Mesenchymal stem cell (in vitro differentiated cells and primary cell): Measurements from ENCODE around the gene CT45A5.
"Not testable (repeated sequence)": the region's sequence is repeated elsewhere in the genome, so short reads cannot be mapped to it uniquely, and the experiment has no call there.

Experiments
- DNase-seq: peaks from one replicate; pipeline ENCODE4 v3.0.0-alpha.2; 2013
- H2AFZ ChIP-seq: one replicate; pipeline ENCODE4 v1.6.1; 2013; ENCODE audit warnings: low read depth, mild to moderate bottlenecking, control low read depth, inconsistent platforms, low read length, moderate library complexity
- H2AK5ac ChIP-seq: 2 replicates; pipeline ENCODE4 v1.6.1; 2013; ENCODE audit warnings: low read length, moderate library complexity, mild to moderate bottlenecking, inconsistent platforms; ENCODE audit not compliant: severe bottlenecking
- H2BK120ac ChIP-seq: one replicate; pipeline ENCODE4 v1.6.1; 2013; ENCODE audit warnings: low read depth, mild to moderate bottlenecking, inconsistent platforms, low read length, moderate library complexity
- H2BK12ac ChIP-seq, 2 experiments: one replicate each; pipeline ENCODE4 v1.6.1; 2013; ENCODE audit warnings: inconsistent platforms in 2 of 2, low read length in 2 of 2, mild to moderate bottlenecking in 2 of 2, moderate library complexity in 2 of 2, control low read depth in 1 of 2
- H2BK15ac ChIP-seq: one replicate; pipeline ENCODE4 v1.6.1; 2013; ENCODE audit warnings: mild to moderate bottlenecking, low read depth, inconsistent platforms; ENCODE audit not compliant: poor library complexity, severe bottlenecking
- H2BK5ac ChIP-seq: 2 replicates; pipeline ENCODE4 v1.6.1; 2013; ENCODE audit warnings: low read depth, mild to moderate bottlenecking, low read length, control low read depth, inconsistent platforms; ENCODE audit not compliant: poor library complexity, severe bottlenecking
- H3K14ac ChIP-seq, 2 experiments: one replicate each; pipeline ENCODE4 v1.6.1; 2013; ENCODE audit warnings: inconsistent platforms in 2 of 2, low read length in 2 of 2, control low read depth in 1 of 2, mild to moderate bottlenecking in 1 of 2, moderate library complexity in 1 of 2
- H3K18ac ChIP-seq, 2 experiments: one replicate each; pipeline ENCODE4 v1.6.1; 2013; ENCODE audit warnings: inconsistent platforms in 2 of 2, low read length in 2 of 2, control low read depth in 1 of 2, low read depth in 1 of 2, mild to moderate bottlenecking in 1 of 2
- H3K23ac ChIP-seq, 2 experiments: one replicate each; pipeline ENCODE4 v1.6.1; 2013; ENCODE audit warnings: inconsistent platforms in 2 of 2, low read length in 2 of 2, mild to moderate bottlenecking in 2 of 2, moderate library complexity in 2 of 2, control low read depth in 1 of 2
- H3K27ac ChIP-seq: 2 replicates; pipeline ENCODE4 v1.5.1; 2013; ENCODE audit warnings: mild to moderate bottlenecking, moderate library complexity, low read length, control low read depth, inconsistent platforms; ENCODE audit not compliant: poor library complexity, severe bottlenecking
- H3K27me3 ChIP-seq, 2 experiments: 2 replicates each; pipeline versions ENCODE4 v1.6.1 to v1.7.0; 2013; ENCODE audit warnings: low read length in 2 of 2, mild to moderate bottlenecking in 2 of 2, moderate library complexity in 2 of 2, control low read depth in 1 of 2, inconsistent platforms in 1 of 2; ENCODE audit not compliant: control insufficient read depth in 1 of 2, insufficient read depth in 1 of 2
- H3K36me3 ChIP-seq, 2 experiments: 2 replicates each; pipeline versions ENCODE4 v1.6.1 to v1.7.0; 2013; ENCODE audit warnings: low read length in 2 of 2, control low read depth in 1 of 2, inconsistent platforms in 1 of 2, low read depth in 1 of 2, mild to moderate bottlenecking in 1 of 2; ENCODE audit not compliant: insufficient read depth in 2 of 2, control insufficient read depth in 1 of 2
- H3K4ac ChIP-seq, 2 experiments: one replicate each; pipeline ENCODE4 v1.6.1; 2013; ENCODE audit warnings: inconsistent platforms in 2 of 2, low read length in 2 of 2, mild to moderate bottlenecking in 2 of 2, moderate library complexity in 2 of 2, control low read depth in 1 of 2, low read depth in 1 of 2
- H3K4me1 ChIP-seq: 2 replicates; pipeline ENCODE4 v1.6.1; 2013; ENCODE audit warnings: low read depth, low read length, control low read depth; ENCODE audit not compliant: control insufficient read depth, insufficient read depth
- H3K4me2 ChIP-seq: 2 replicates; pipeline ENCODE4 v1.6.1; 2013; ENCODE audit warnings: low read length, mild to moderate bottlenecking, inconsistent platforms; ENCODE audit not compliant: poor library complexity, severe bottlenecking
- H3K4me3 ChIP-seq, 2 experiments: 2 replicates each; pipeline versions ENCODE4 v1.5.1 to v1.7.0; 2013; ENCODE audit warnings: low read length in 2 of 2, mild to moderate bottlenecking in 2 of 2, control low read depth in 1 of 2, low read depth in 1 of 2; ENCODE audit not compliant: insufficient read depth in 1 of 2
- H3K79me1 ChIP-seq: replicated peaks from 2 replicates; pipeline ENCODE4 v1.6.1; 2013; ENCODE audit warnings: mild to moderate bottlenecking, control low read depth, low read length, inconsistent platforms; ENCODE audit not compliant: poor library complexity, severe bottlenecking
- H3K9ac ChIP-seq: 2 replicates; pipeline ENCODE4 v1.7.0; 2013; ENCODE audit warnings: mild to moderate bottlenecking, low read length, moderate library complexity
- H3K9me3 ChIP-seq: 2 replicates; pipeline ENCODE4 v1.7.0; 2013; ENCODE audit warnings: mild to moderate bottlenecking, low read length; ENCODE audit not compliant: control insufficient read depth
- H4K8ac ChIP-seq: one replicate; pipeline ENCODE4 v1.6.1; 2013; ENCODE audit warnings: inconsistent platforms, mild to moderate bottlenecking, low read length, moderate library complexity
- H4K91ac ChIP-seq: one replicate; pipeline ENCODE4 v1.6.1; 2013; ENCODE audit warnings: mild to moderate bottlenecking, low read length, inconsistent platforms
- WGBS: methylation state at CpG from one replicate; pipeline ENCODE4 v1.1.7; 2013; ENCODE audit warnings: mixed read lengths; 5-methylcytosine and 5-hydroxymethylcytosine counted together

Gene CT45A5

GRCh38 chrX:135734666-135735065 lies 50.6 kb downstream of the CT45A5 start:
- H3K9ac ChIP-seq, H2AK5ac ChIP-seq, H3K18ac ChIP-seq, H3K4ac ChIP-seq, H2AFZ ChIP-seq, H3K14ac ChIP-seq, H2BK5ac ChIP-seq, H3K4me2 ChIP-seq, H3K27ac ChIP-seq, H3K36me3 ChIP-seq, H3K27me3 ChIP-seq, H3K79me1 ChIP-seq, H3K4me1 ChIP-seq, H2BK12ac ChIP-seq, H2BK15ac ChIP-seq, H4K91ac ChIP-seq, DNase-seq, H2BK120ac ChIP-seq, H4K8ac ChIP-seq, H3K23ac ChIP-seq, H3K9me3 ChIP-seq, H3K4me3 ChIP-seq: not testable (repeated sequence)
- 64% methylated on average over 5 of the region's 5 CpGs for WGBS
